Neural progenitor cell (in vitro differentiated cells): Measurements from ENCODE around the gene CYB5RL. TPM values are rescaled to one million over a fixed set of nuclear protein-coding genes. Genes with fewer than 3 reads are reported as not detected.
A peak's percentile ranks its signal among the peaks of the same experiment; 100 is the strongest.

Experiments used
- DNase-seq: peaks from one replicate; pipeline ENCODE4 v3.0.0-alpha.2; 2016; ENCODE audit warnings: low spot score
- H2AFZ ChIP-seq: fragments of 200-600 bp; sonication (generic); replicated peaks from 2 replicates; pipeline ENCODE4 v1.6.1; 2016; ENCODE audit warnings: antibody characterized with exemption
- H3F3A ChIP-seq: fragments of 200-600 bp; sonication (generic); 2 replicates; pipeline ENCODE4 v1.6.1; 2016; ENCODE audit warnings: antibody characterized with exemption, low read depth
- H3K27ac ChIP-seq: fragments of 200-600 bp; sonication (generic); 2 replicates; pipeline ENCODE4 v1.5.1; 2016; ENCODE audit warnings: mild to moderate bottlenecking
- H3K27me3 ChIP-seq: fragments of 200-600 bp; sonication (generic); 2 replicates; pipeline ENCODE4 v1.6.1; 2016; ENCODE audit warnings: mild to moderate bottlenecking, moderate library complexity
- H3K36me3 ChIP-seq: fragments of 200-600 bp; sonication (generic); 2 replicates; pipeline ENCODE4 v1.5.1; 2016
- H3K4me1 ChIP-seq: fragments of 200-600 bp; sonication (generic); 2 replicates; pipeline ENCODE4 v1.6.1; 2016; ENCODE audit warnings: mixed run types
- H3K4me2 ChIP-seq: fragments of 200-600 bp; sonication (generic); 2 replicates; pipeline ENCODE4 v1.6.1; 2016
- H3K4me3 ChIP-seq: fragments of 200-600 bp; sonication (generic); 2 replicates; pipeline ENCODE4 v1.5.1; 2016
- H3K79me2 ChIP-seq: fragments of 200-600 bp; sonication (generic); 2 replicates; pipeline ENCODE4 v1.6.1; 2016; ENCODE audit warnings: low read depth
- H3K9ac ChIP-seq: fragments of 200-600 bp; sonication (generic); 2 replicates; pipeline ENCODE4 v1.6.1; 2016
- H3K9me3 ChIP-seq: fragments of 200-600 bp; sonication (generic); 2 replicates; pipeline ENCODE4 v1.5.1; 2016; ENCODE audit warnings: low read depth
- H4K20me1 ChIP-seq: fragments of 200-600 bp; sonication (generic); 2 replicates; pipeline ENCODE4 v1.6.1; 2016; ENCODE audit warnings: low read depth
- H3K27ac Mint-ChIP-seq: 3 replicates; pipeline ENCODE4 v1.8.0; 2021; ENCODE audit warnings: mixed read lengths
- H3K27me3 Mint-ChIP-seq: 2 replicates; pipeline ENCODE4 v1.8.0; 2022; ENCODE audit warnings: low read depth, mild to moderate bottlenecking, inconsistent platforms, moderate library complexity, mixed read lengths; ENCODE audit not compliant: insufficient read depth
- H3K36me3 Mint-ChIP-seq: 3 replicates; pipeline ENCODE4 v1.8.0; 2021; ENCODE audit warnings: mixed read lengths
- H3K4me1 Mint-ChIP-seq: 3 replicates; pipeline ENCODE4 v1.8.0; 2021; ENCODE audit warnings: mixed read lengths
- H3K4me3 Mint-ChIP-seq: 3 replicates; pipeline ENCODE4 v1.8.0; 2021; ENCODE audit warnings: mild to moderate bottlenecking, moderate library complexity, mixed read lengths
- H3K9me3 Mint-ChIP-seq: 3 replicates; pipeline ENCODE4 v1.8.0; 2020; ENCODE audit warnings: mixed read lengths
- EZH2 ChIP-seq: fragments of 200-600 bp; sonication (generic); IDR thresholded peaks from 2 replicates; pipeline ENCODE4 v1.6.1; 2017; ENCODE audit warnings: antibody characterized with exemption, mild to moderate bottlenecking, moderate library complexity
- EZH2phosphoT487 ChIP-seq: fragments of 200-600 bp; sonication (generic); IDR thresholded peaks from 2 replicates; pipeline ENCODE4 v1.6.1; 2017; ENCODE audit warnings: antibody characterized with exemption
- total RNA-seq: library from RNA; depleted of rRNA; stranded (reverse); fragments of >200 nt; gene quantifications from 2 replicates; pipeline ENCODE4 v1.2.3, GENCODE V29; 2015; ENCODE audit warnings: low replicate concordance
- TF ChIP-seq, protein P1 (sequence below): fragments of 200-600 bp; sonication (generic); IDR thresholded peaks from 2 replicates; pipeline ENCODE4 v1.5.1; 2017; ENCODE audit warnings: antibody characterized with exemption, mild to moderate bottlenecking

CYB5RL gene
- total RNA-seq, 1 donor from 2014 or later, result 6.4 TPM

DNA sequence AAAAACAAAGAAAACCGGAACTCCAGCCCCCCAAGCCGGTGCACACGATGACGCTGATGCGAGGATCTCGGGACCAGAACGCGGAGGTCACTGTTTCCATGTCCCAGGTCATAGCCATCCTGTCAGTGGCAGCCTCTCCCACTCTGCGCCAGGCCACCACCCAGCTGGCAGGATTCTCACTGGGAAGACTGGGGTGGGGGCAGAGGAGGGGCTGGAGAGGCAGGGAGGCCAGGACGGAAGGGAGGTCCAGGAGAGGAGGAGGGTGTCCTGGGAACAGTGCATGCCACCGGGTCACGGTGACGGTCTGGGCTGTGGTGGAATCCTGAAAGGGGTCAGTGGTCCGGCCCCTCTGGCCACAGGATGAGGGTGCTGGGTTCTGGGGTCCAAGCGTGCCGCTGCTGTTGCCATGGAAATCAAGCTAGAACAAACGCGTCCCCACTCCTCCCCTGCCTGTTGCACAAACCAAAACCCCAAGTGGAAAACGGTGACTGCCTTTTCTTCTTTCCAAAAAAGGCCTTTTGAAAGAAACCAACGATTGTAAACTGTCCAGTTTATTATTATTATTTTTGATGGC is 26.2 kb upstream of the CYB5RL start:
- TF ChIP-seq EZH2 (no peak), EZH2phosphoT487 (no peak)
- TF ChIP-seq, protein P1, sequence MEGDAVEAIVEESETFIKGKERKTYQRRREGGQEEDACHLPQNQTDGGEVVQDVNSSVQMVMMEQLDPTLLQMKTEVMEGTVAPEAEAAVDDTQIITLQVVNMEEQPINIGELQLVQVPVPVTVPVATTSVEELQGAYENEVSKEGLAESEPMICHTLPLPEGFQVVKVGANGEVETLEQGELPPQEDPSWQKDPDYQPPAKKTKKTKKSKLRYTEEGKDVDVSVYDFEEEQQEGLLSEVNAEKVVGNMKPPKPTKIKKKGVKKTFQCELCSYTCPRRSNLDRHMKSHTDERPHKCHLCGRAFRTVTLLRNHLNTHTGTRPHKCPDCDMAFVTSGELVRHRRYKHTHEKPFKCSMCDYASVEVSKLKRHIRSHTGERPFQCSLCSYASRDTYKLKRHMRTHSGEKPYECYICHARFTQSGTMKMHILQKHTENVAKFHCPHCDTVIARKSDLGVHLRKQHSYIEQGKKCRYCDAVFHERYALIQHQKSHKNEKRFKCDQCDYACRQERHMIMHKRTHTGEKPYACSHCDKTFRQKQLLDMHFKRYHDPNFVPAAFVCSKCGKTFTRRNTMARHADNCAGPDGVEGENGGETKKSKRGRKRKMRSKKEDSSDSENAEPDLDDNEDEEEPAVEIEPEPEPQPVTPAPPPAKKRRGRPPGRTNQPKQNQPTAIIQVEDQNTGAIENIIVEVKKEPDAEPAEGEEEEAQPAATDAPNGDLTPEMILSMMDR, result no peak
- no peaks in the 10 kb centered on the region for H3F3A ChIP-seq
- no peaks in the 10 kb centered on the region for H3K9me3 Mint-ChIP-seq
- H3K4me3 Mint-ChIP-seq, result no peak overlapping the region
- no peaks in the 10 kb centered on the region for H3K36me3 ChIP-seq
- H3K9me3 ChIP-seq, result no peaks in the 10 kb centered on the region
- H3K4me1 Mint-ChIP-seq, result peaks cover 50% of the 10 kb centered on the region
- H2AFZ ChIP-seq, result no peak overlapping the region
- no peak for DNase-seq
- no peak overlapping the region for H3K27ac ChIP-seq
- peak overlapping the region; percentile 21 for H3K27ac Mint-ChIP-seq
- H3K79me2 ChIP-seq, result no peaks in the 10 kb centered on the region
- H4K20me1 ChIP-seq, result peaks cover 36% of the 10 kb centered on the region
- H3K27me3 Mint-ChIP-seq, result peaks cover 5% of the 10 kb centered on the region
- no peak overlapping the region for H3K4me3 ChIP-seq
- peaks cover 7% of the 10 kb centered on the region for H3K4me1 ChIP-seq
- peaks cover 29% of the 10 kb centered on the region for H3K36me3 Mint-ChIP-seq
- H3K9ac ChIP-seq, result no peak overlapping the region
- no peaks in the 10 kb centered on the region for H3K27me3 ChIP-seq
- no peak overlapping the region for H3K4me2 ChIP-seq

GRCh38 chr1:54225378-54225777 is 25.5 kb upstream of the CYB5RL start:
- DNase-seq, result no peak
- H3K4me1 Mint-ChIP-seq, result peaks cover 49% of the 10 kb centered on the region
- no peaks in the 10 kb centered on the region for H3F3A ChIP-seq
- TF ChIP-seq, protein P1, result no peak
- TF ChIP-seq EZH2, result no peak
- TF ChIP-seq EZH2phosphoT487, result no peak
- peaks cover 36% of the 10 kb centered on the region for H4K20me1 ChIP-seq
- H2AFZ ChIP-seq, result no peak overlapping the region
- H3K27ac ChIP-seq, result no peak overlapping the region
- H3K36me3 Mint-ChIP-seq, result peaks cover 25% of the 10 kb centered on the region
- H3K27ac Mint-ChIP-seq, result peak overlapping the region; percentile 21
- H3K4me2 ChIP-seq, result no peak overlapping the region
- peaks cover 5% of the 10 kb centered on the region for H3K27me3 Mint-ChIP-seq
- H3K27me3 ChIP-seq, result no peaks in the 10 kb centered on the region
- peaks cover 7% of the 10 kb centered on the region for H3K4me1 ChIP-seq
- no peak overlapping the region for H3K9ac ChIP-seq
- H3K36me3 ChIP-seq, result no peaks in the 10 kb centered on the region
- H3K9me3 Mint-ChIP-seq, result no peaks in the 10 kb centered on the region
- no peak overlapping the region for H3K4me3 Mint-ChIP-seq
- H3K9me3 ChIP-seq, result no peaks in the 10 kb centered on the region
- no peak overlapping the region for H3K4me3 ChIP-seq
- no peaks in the 10 kb centered on the region for H3K79me2 ChIP-seq

DNA sequence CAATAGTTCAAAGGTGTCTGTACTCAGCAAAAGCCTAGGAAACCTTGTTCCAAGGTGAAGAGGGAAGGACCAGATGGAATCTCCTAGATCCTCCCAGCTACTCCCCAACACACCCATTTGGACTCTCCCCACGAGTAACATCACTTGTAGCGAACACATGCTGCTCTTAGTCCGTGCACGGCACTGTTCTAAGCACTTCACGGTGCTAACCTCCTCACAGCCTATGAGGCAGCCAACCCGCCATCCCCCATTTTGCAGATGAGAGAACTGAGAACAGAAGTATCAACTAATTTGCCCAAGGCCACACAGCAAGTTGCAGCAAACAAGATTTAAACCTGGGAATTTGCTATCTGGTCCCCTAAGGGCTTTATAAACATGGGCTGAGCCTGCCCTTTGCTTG is 24.4 kb upstream of the CYB5RL start:
- H4K20me1 ChIP-seq, result peaks cover 42% of the 10 kb centered on the region
- Mint-ChIP-seq H3K4me1 (peaks cover 55% of the 10 kb centered on the region), H3K4me3 (no peak overlapping the region), H3K27ac (no peak overlapping the region), H3K27me3 (peaks cover 5% of the 10 kb centered on the region), H3K9me3 (no peaks in the 10 kb centered on the region), H3K36me3 (peaks cover 23% of the 10 kb centered on the region)
- H2AFZ ChIP-seq, result no peak overlapping the region
- no peaks in the 10 kb centered on the region for H3K27me3 ChIP-seq
- no peaks in the 10 kb centered on the region for H3K36me3 ChIP-seq
- H3K4me1 ChIP-seq, result peaks cover 7% of the 10 kb centered on the region
- H3K79me2 ChIP-seq, result no peaks in the 10 kb centered on the region
- no peak overlapping the region for H3K27ac ChIP-seq
- H3F3A ChIP-seq, result peaks cover 4% of the 10 kb centered on the region
- H3K4me3 ChIP-seq, result no peak overlapping the region
- no peak for DNase-seq
- no peaks in the 10 kb centered on the region for H3K9me3 ChIP-seq
- H3K9ac ChIP-seq, result no peak overlapping the region
- H3K4me2 ChIP-seq, result no peak overlapping the region
- no peak for TF ChIP-seq EZH2
- TF ChIP-seq, protein P1, result no peak
- no peak for TF ChIP-seq EZH2phosphoT487
